Midbrain (tissue), 1 donor: ENCODE data around the gene AK1.
"Not testable (repeated sequence)": the region's sequence is repeated elsewhere in the genome, so short reads cannot be mapped to it uniquely, and the experiment has no call there.

Source experiments
- DNase-seq: peaks from one replicate; lab custom pipeline; 2025; lab: John Stamatoyannopoulos, UW

Gene AK1

DNA sequence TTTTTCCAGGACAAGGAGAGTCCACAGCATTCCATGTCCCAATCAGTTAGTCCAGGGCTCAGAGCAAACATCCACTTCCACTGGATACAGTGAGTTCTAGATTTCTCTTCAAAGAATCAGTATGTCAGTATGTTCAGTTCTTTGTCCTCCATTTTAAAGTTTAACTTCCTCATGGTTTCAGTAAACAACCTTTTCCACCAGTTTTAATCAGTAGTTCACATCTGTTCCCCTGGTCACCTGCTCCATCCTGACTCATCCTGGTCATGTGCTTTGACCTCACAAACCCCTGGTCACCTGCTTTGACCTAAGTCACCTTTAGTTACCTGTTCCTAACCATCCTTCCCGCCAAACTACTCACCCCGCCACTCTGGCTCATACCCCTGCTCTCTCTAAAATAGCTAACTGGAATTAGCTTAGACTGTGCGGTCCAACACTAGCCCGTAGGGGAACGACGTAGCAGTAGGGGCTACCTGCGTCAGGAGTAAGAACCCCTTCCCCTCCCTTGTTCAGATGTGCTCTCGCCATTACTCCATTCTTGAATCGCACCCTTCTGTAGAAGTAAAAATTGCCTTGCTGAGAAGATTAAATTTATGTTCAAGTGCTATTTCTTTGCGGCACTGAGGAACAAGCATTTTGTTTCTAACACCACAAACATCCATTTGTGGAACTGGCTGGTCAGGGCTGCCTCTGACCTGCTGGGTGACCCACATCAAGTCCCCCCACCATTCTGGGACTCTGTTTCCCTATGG is 28.5 kb downstream of the AK1 start:
- no peak for DNase-seq

DNA sequence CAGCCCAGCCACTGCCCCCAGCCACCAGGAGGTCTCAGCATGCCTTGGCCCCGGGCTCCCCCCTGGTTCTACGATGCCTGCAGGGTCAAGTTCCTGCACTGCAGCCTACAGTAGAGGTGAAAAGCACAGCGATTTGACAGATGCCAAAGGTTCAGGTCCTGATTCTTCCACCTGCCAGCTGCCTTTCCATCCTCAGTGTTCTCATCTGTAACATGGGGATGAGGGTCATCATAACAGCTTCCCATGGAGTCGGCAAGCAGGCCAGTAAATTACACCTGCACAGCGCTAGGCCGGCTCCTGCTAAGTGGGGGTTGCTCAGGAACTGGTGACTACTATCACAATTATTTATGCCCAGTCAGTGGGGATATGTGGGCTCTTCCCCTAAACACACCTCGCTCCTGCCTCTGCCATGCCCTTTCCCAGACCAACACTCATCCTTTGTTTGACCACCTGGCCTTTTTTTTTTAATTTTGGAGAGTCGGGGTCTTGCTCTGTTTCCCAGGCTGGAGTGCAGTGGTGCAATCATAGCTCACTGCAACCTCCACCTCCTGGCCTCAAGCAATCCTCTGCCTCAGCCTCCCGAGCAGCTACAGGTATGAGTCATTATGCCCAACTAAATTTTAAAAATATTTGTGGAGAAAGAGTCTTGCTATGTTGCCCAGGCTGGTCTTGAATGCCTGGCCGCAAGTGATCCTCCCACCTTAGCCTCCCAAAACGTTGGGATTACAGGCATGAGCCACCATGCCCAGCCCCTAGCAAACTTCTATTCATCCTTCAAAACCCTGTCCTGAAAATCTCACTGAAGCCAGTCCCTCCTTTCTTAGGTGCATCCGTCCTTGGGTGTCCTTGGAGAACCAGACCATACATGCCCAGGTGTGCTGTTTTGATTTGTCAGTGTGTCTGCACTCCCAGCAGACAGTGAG is 29.4 kb downstream of the AK1 start:
- no peak for DNase-seq

DNA sequence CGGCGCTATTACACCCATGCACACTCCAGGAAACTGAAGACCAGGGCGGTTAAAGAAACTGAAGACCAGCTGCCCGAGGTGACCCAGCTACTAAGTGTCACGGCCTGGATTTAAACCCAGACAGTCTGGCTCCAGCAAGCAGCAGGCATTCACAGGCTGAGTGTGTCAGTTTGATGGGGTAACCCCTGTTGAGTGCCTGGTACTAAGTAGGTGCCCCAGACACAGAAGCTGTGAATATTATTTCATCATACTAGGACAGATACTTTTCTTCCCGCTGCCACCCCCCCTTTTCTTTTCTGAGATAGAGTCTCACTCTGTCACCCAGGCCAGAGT is 30.3 kb downstream of the AK1 start:
- no peak for DNase-seq

DNA sequence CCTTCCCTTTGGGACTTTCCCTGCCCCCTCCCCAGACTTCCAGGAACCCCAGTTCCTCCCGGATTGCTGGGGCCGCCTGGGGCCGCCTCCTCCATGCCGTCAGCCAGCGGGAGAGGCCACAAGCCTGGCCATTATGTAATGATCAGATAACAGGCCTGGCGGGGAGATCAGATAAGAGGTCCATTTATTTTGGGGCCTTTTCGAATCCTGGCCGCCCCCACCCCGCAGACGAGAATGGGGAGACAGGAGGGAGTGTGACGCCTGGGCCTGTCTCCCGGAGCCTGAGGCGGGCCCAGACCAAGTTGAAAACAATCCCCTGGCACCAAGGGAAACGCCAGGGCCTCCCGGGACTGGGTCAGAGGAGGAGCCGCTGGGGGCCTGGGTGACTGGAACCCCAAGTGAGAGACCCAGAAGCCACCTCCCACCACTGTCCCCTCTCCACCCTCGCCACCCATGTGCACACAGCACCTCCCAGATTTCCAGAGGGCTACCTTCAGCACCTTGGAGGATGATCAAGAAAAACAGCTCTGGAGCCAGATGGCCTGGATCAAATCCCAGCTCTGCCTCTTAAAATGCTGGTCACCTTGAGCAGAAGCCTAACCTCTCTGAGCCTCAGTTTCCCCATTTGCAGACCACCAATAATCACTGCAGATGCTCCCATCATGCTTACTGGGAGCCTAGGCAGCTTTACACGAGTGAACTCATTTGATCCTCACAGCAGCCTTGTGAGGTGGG is 30.9 kb downstream of the AK1 start:
- no peak for DNase-seq

DNA sequence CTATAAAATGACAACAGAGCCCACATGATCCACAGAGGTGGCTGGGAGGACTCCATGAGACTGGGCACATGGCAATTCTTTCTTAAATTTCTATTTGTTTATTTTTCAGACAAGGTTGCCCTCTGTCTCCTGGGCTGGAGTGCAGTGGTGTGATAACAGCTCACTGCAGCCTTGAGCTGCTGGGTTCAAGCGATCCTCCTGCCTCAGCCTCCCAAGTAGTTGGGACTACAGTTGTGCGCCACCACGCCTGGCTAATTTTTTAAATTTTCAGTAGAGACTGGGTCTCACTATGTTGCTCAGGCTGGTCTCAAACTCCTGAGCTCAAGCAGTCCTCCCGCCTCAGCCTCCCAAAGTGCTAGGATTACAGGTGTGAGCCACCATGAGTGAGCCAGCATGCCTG is 31.9 kb downstream of the AK1 start:
- DNase-seq, result not testable (repeated sequence)

DNA sequence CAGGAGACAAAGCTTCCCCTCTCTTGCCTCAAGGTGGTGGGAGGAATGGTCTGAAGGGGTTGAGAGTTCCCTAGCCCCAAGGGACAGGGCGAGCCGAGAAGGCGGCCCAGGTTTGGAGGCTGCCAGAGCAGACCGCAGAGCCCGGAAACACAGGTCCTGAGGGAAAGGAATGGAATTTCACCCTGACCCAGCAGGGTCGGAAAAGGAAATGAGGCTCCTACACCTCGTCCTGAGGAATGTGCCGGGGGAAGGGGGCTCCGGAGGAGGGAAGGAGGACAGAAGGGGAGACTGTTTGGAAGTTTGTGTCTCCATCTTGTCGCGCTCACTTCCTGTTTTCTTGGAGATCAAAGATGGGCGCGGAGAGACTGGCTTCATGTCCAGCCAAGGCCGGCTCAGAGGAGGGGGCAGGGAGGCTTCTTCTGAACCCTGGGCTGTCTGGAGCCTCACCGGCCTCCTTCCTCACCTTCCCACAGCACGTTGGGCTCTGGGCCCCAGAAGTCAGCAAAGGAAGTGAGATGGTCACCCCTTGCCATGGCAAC is 32.6 kb downstream of the AK1 start:
- no peak for DNase-seq

DNA sequence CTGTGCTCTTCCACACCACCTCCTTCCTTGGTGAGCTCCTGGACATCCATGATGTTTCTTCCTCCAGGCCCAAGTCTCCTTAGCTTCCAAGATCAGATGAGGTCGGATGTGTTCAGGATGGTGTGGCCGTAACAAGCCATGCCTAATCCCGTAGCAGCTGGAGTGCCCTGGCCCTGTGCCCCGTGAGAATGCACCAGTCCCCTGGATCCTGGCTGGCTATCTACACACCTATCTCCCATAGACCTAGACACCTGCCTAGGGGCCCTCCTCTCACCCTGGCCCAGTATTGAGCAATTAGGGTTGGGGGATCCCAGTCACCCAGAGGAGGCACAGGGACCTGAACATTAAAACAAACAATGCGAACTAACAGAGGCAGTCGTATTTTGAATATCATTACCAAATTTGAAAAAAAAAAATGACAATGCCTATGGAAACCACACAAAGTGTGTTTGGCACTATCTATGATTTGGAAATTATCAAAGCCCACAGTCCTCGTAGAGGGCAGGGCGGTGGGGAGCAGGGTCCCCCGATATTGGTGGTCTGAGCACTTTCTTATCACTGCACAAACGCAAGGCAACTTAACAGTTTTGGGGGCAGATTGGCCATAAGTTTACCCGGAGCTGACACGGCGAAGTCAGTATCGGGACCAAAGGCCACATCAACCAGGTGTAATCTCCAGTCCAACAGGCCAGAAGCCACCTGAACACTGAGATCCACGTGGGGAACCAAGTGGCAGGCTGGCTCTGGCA is 36.2 kb downstream of the AK1 start:
- no peak for DNase-seq

DNA sequence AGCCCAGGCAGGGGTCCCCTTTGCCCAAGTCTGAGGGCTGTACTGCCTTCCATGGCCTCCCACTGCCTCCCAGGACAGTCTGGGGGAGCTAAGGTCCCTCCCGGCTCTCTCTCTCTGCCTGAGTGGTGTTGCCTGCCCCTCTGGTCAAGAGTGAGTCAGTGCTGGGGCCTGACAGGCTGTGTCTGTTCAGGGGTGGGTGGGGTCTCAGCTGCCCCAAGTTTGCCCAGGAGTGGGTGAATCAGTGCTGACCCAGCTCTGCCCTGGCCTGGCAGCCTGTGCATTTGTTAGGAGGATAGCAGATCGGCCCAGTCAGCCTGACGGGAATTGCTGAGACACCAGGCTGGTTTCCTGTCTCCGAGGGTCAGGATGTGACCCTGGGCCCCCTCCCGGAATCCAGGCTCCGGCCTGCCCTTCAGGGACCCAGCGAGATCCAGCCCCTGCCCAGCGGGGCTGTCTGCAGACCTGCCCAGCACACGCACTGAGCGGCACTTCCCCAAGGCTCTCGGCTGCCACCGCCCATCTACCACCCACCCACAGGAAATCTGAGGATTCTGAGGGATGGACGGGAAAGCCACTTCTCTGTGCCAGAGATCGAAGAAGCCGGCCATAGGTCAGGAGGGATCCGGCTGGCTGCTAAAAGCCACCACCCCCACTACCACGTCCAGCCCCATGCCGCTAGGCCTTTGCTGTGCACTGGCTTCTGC is 38.9 kb downstream of the AK1 start:
- no peak for DNase-seq

DNA sequence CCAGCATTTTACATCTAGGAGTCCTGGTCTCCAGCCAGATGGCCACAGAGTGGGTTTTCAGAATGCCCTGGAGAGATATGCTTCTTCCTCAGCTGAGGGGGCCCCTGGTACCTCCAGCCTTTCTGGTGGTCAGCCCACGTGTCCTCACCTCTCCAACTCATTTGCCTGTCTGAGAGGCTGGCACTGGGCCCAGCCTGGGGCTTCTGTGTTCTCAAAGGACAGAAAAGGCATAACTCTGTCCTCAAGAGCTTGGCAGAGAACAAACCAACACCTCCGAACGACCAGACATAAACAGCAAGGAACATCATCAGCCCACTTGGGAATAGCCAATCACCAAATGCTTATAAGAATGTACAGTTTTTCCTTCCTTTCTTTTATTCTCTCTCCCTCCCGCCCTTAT is 40.1 kb downstream of the AK1 start:
- DNase-seq, result no peak

DNA sequence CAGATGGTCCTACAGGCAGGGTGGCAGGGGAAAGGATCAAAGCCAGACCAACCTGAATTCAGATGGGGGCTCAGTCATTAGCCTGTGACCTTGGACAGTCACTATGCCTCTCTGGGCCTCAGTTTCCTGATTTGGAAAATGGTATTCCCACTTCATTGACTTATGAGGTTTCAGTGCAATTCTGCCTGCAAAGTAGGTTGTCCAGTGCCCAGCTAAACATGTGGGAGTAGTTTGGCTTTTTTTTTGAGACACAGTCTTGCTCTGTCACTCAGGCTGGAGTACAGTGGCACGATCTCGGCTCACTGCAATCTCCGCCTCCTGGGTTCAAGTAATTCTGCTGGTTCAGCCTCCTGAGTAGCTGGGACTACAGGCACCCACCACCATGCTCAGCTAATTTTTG is 40.9 kb downstream of the AK1 start:
- DNase-seq, result not testable (repeated sequence)

DNA sequence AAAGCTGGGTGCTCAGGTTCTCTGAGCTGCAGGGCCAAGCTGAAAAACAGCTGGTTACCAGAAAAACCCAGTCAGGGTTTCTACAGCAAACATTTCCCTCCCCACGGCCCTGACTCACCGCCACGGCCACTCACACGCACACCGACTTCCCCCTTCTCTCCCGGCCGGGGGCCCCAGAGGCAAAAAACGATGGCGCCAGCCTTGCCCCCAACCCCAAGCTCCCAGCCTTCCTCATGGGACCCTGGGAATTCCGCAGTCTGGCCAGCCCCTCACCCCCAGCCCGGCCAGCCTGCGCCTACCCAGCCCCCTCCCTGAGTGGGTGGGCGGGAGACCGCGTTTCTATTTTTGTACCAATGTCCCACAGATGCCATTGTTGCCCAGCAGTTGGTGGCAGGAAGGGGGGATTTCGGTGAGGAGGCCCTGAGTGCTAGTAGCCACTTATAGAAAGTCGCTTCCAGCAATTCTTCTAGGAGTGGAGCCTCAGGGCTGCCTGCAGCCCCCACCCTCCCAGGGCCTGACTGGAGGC is 41.4 kb downstream of the AK1 start:
- no peak for DNase-seq

DNA sequence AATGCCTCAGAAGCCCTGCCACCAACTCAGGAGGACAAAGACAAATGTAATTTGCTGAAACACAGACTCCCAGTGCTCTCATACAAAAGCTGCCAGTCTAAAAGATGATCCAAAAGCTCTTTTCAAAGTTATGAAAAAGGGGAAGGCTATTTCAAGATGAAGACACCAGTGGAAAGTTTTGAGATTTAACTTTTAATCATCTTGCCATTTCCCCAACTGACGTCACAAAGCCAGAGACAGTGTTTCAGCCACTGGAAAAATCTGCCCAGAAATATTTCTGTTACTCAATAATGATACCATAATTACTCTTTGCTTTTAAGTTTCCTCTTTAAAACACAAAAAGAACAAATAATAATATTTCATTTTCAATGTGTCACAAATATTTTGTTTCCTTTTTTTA is 43.9 kb downstream of the AK1 start:
- DNase-seq, result no peak

DNA sequence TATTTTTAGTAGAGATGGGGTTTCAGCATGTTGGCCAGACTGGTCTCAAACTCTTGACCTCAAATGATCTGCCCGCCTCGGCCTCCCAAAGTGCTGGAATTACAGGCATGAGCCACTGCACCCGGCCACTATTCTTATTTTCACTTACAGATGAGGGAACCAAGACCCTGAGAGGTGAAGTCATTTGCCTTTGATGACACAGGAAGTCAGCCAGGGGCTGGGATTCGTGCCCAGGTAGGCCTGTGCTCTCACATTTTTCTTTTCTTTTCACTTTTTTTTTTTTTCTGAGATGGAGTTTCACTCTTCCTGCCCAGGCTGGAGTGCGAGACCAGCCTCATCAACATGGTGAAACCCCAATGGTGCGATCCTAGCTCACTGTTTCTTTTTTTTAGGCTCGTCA is 45.2 kb downstream of the AK1 start:
- no peak for DNase-seq

DNA sequence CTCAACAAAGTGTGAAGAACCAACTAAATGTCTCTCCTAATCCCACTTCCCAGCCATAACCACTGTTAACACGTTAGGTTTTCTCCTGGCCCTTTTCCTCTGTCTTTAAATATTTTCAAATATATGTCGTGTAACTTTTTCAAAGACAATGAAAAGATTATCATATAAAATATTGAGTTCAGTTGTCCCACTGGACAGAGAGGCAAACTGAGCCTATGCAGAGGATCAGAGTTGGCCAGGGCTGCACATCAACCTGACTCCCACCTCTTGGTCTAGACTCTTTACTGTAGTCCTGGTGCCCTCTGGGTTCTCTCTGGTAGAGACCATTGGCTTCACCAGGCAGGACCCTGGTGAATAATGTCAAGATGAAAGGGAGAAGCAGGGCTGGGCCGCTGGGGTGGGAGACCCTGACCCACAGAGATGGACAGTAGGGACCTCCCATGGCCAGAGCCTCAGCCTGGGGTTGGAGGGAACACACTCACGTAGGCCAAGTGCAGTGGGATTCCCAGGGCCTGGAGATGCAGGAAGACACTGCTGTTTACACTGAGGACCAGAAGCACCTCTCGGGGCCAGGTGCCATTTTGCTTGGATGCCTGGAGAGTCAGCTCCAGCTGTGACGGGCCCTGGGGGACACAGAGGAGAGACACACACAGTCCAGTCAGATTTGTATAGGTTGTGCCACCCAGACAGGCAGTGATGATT is 48.1 kb downstream of the AK1 start:
- DNase-seq, result no peak

DNA sequence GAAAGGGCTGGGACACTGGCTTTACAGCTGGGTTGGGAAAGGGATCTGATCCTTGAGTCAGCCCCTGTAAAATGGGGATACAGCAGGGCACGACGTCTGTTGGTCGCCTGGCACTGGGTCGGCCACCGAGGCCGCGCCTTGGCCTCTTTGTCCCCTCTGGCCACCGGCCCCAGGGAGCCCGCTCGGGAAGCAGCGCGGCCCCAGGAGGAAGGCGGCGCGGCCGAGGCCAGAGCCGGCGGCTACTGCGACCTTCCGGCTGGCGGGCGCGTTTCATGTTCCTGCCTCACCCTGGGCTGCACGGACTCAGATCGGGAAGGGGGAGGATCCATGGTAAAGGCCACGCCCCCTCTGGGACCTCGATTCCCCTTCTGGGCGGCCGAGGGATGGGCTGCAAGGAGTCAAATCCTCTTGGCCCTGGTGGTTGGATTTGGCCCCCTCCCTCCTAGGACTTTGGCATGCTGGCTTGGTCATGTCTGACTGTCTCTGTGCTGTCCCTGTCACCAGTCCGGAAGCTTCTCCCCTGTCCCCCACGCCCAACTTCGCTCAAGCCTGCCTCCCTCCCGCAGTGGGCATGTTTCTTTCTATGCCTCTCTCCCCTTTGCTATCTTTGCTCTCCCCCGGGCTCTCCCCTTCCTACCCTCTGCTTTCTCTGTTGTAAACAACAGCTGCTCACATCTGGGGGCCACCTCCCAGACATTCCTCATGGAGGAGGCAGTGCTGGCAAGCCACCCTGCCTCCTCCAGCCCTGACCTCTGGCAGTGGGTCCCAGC is 49.0 kb downstream of the AK1 start:
- DNase-seq, result no peak

DNA sequence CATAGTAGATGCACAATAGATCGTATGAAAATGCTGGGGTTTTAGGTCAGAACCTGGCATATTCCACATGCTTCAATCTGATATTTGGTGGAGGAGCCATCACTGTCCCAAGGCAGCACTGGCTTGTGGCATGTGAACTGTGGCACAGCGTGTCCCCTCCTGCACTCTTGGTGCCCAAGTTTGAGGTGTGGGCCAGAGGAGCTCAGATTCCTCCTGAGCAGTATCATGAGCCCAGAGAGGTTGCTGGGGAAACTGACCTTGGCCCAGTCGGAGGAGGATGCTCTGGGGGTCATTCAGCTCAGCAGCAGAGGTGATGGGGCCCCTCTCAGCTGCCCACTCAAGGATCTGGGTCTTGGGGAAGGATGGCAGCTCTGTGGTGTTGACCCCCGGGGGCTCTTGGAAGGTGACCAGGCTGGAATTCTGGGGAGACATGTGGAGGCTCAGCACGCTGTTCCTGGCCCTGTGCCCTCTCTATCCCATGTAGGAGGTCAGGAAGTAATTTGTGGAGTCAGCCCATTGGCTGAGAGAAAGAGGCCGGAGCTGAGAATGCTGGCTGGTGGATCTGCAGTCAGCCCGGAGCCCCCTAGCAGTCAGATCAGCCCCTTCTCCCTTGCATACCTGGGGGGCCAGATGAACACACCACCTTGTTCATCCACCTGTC is 51.1 kb downstream of the AK1 start:
- no peak for DNase-seq

DNA sequence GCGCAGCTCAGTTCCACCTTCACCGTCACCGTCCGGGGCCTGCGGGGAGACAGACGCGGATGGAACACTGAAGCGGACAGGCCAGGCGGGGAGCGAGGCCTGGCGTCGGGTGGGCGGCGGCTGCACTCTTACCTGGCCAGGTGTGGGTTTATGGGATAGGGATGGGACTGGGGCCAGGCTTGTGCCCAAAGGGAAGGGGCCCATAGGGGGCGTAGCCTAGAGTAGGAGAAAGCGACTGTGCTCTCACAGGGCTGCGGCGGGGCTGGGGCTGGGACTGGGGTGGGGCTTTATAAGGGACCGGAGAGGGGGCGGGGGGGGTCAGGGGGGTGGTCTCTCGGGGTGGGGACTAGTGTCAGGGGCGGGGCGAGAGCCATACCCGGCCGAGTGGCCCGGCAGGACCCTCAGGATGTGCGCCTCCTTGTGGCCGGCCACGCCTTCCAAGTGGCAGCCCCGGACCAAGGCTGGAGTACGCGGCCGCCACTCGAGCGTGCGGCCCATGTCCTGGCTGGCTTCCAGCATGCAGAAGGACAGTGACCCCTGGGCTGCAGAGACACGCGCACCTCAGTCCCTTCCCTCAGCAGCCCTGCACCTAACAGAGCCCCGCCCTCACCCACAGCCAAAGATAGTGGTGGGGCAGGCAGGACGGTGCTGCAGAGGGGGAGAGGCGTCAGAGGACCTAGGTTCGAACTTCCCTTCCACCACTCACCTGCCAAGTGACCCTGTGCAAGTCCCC is 52.0 kb downstream of the AK1 start:
- DNase-seq, result peak; percentile 8

DNA sequence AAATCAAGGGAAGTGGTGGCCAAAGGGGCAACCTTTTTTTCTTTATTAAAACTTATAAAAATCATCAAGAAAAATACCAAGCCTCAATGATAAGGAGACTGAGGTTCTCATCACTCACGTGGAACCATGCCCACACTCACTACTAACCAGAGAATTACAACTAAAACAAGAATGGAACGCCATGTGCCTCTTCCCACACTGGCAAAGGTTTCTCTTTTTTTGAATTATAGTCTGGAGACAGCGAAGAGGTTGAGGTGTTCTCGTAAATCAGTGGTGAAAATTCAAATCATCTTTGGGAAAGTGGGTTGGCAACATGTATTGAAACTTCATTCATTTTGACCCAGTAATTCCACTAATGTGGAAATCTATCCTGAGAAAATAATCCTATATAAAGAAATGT is 55.4 kb downstream of the AK1 start:
- DNase-seq, result no peak
